ENCODE data around the gene RTKN. TPM values are rescaled to one million over a fixed set of nuclear protein-coding genes. Genes with fewer than 3 reads are reported as not detected.

Gene RTKN
- total and polyA plus RNA-seq, 9 of the 15 experiments (the other 6 are each of a cell fraction or from before 2014, with no cell fraction given) = 0.14 to 6.9 (median 3.6) TPM

- no peak for TF ChIP-seq ZNF354B (CRISPR knock-in tag; IDR thresholded peaks at IDR 0.05)
- TF ChIP-seq AFF4 (CRISPR knock-in tag; IDR thresholded peaks at IDR 0.05) = 0 out of 2 replicates have a peak, but pooled peaks have one; percentile 50
- peak; percentile 84 for TF ChIP-seq MGA (IDR thresholded peaks at IDR 0.05)
- TF ChIP-seq BMI1 (IDR thresholded peaks at IDR 0.05; ENCODE audit: low read length) = peak; percentile 97
- peak in 1 of 2 experiments; percentile 73; a peak in 1 of 4 replicates for TF ChIP-seq RCOR1 (IDR thresholded peaks at IDR 0.05; ENCODE audit: borderline replicate concordance in 1 of 2, low read depth in 2 of 2, low read length in 2 of 2)
- 0 out of 2 replicates have a peak, but pooled peaks have one; percentile 42 for TF ChIP-seq PREB (CRISPR knock-in tag; IDR thresholded peaks at IDR 0.05)
- no peak for TF ChIP-seq TFE3 (CRISPR knock-in tag; IDR thresholded peaks at IDR 0.05)
- peak; percentile 70; the same call in 1 of the 2 replicates for TF ChIP-seq GABPB1 (CRISPR knock-in tag; IDR thresholded peaks at IDR 0.05)
Measured at GRCh38 chr2:74421221-74421870, 20.4 kb downstream of the RTKN start, which contains the start of the genes C2orf81 and WDR54 (continued).

Data from K562 (cell line).